ENCODE measurements around the gene SMIM36. TPM values are rescaled to one million over a fixed set of nuclear protein-coding genes. Genes with fewer than 3 reads are reported as not detected.

The SMIM36 gene
- total and polyA plus RNA-seq, 2 of the 8 experiments (the other 6 are each of a cell fraction or from before 2014, with no cell fraction given), result not detected

GRCh38 chr17:55478971-55479370 is 32.3 kb downstream of the SMIM36 start:
- Histone ChIP-seq H2BK5ac (ENCODE audit: low read depth, low read length) (no peak overlapping the region), H2BK120ac (replicated peaks; ENCODE audit: low read depth, low read length) (no peak overlapping the region), H3K79me1 (ENCODE audit: low read depth, low read length) (no peaks in the 10 kb centered on the region), H4K91ac (replicated peaks; ENCODE audit: insufficient read length, low read length) (no peak overlapping the region), H4K5ac (ENCODE audit: insufficient read length, low read depth, low read length) (no peak overlapping the region), H3K23ac (ENCODE audit: insufficient read length) (no peak overlapping the region), H3K9me3 (ENCODE audit: insufficient read depth in 2 of 2, low read depth in 1 of 2, low read length in 1 of 2) (no peaks in the 10 kb centered on the region; a peak in 1 of 4 replicates), H3K36me3 (ENCODE audit: control insufficient read depth in 2 of 4, insufficient read depth in 4 of 4, low read length in 3 of 4) (no peaks in the 10 kb centered on the region), H3K4ac (replicated peaks; ENCODE audit: insufficient read length, low read depth, low read length) (no peak overlapping the region), H3K27me3 (replicated peaks in 1 of 4; ENCODE audit: control insufficient read depth in 3 of 4, extremely low read depth in 1 of 4, insufficient read depth in 3 of 4, low read length in 3 of 4) (no peaks in the 10 kb centered on the region), H2AFZ (ENCODE audit: low read length) (0 out of 2 replicates have a peak overlapping the region, but pooled peaks have one; percentile 8), H3K9ac (replicated peaks in 1 of 4; ENCODE audit: extremely low read depth in 1 of 4, low read depth in 3 of 4, low read length in 3 of 4) (no peak overlapping the region), H2BK15ac (ENCODE audit: low read length) (no peak overlapping the region), H3K4me3 (ENCODE audit: extremely low read depth in 1 of 4, insufficient read depth in 2 of 4, low read depth in 3 of 4, low read length in 4 of 4) (no peak overlapping the region), H3K4me1 (replicated peaks in 1 of 4; ENCODE audit: control insufficient read depth in 3 of 4, insufficient read depth in 4 of 4, low read length in 3 of 4) (peaks cover 0 to 2% (median 0%) of the 10 kb centered on the region in 4 experiments; a peak in 1 of 7 replicates), H3K23me2 (ENCODE audit: low read depth, low read length) (no peaks in the 10 kb centered on the region), H2BK12ac (ENCODE audit: low read depth, low read length) (no peak overlapping the region), H3K27ac (ENCODE audit: low read depth, low read length) (no peak overlapping the region), H3K56ac (replicated peaks; ENCODE audit: insufficient read length, low read depth, low read length) (no peak overlapping the region), H3K79me2 (ENCODE audit: control insufficient read depth in 1 of 2, insufficient read depth in 2 of 2, low read length in 2 of 2) (no peaks in the 10 kb centered on the region), H4K8ac (ENCODE audit: extremely low read depth, insufficient read depth, low read length) (no peak overlapping the region), H3K18ac (ENCODE audit: extremely low read depth, low read length) (no peak overlapping the region), H2BK20ac (ENCODE audit: low read length) (no peak overlapping the region), H4K20me1 (replicated peaks in 1 of 2; ENCODE audit: control insufficient read depth in 1 of 2, insufficient read depth in 2 of 2, low read length in 2 of 2) (no peaks in the 10 kb centered on the region), H3K14ac (ENCODE audit: insufficient read length) (no peak overlapping the region), H2AK5ac (ENCODE audit: low read depth, low read length) (no peak overlapping the region), H3K4me2 (ENCODE audit: insufficient read depth in 1 of 2, low read depth in 2 of 2, low read length in 2 of 2) (no peak overlapping the region)
- TF ChIP-seq FOSL1 (IDR thresholded peaks at IDR 0.05; ENCODE audit: insufficient read depth, low read depth, low read length) (no peak), ZNF274 (IDR thresholded peaks at IDR 0.05; ENCODE audit: borderline replicate concordance, extremely low read depth, low read length) (no peak), NRF1 (IDR thresholded peaks at IDR 0.05; ENCODE audit: low read depth, low read length) (no peak), HDAC6 (IDR thresholded peaks at IDR 0.05; ENCODE audit: low read depth, low read length) (no peak), SIX5 (IDR thresholded peaks at IDR 0.05; ENCODE audit: low read depth, low read length) (no peak), EGR1 (IDR thresholded peaks at IDR 0.05; ENCODE audit: borderline replicate concordance, low read depth, low read length) (no peak), CHD1 (IDR thresholded peaks at IDR 0.05; ENCODE audit: low read depth, low read length) (no peak)
- TF ChIP-seq, protein P1, sequence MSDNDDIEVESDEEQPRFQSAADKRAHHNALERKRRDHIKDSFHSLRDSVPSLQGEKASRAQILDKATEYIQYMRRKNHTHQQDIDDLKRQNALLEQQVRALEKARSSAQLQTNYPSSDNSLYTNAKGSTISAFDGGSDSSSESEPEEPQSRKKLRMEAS (IDR thresholded peaks at IDR 0.05), result no peak
- ChIA-PET CTCF (ENCODE audit: partially characterized antibody) (interaction anchor here (0.7 to 2.4 kb wide), 4 partner anchors 9 to 1303 kb away, joined by 3 to 6 read pairs (median 4); no protein-coding TSS in a partner anchor), POLR2A (ENCODE audit: partially characterized antibody) (no interaction called here)
- FAIRE-seq, result no peak
- no peak for DNase-seq (ENCODE audit: low read depth in 1 of 2, low spot score in 2 of 2)
- 86% methylated on average over 3 of the region's 3 CpGs; no CpG with 5 or more reads in 1 of the 2 experiments for WGBS, 2 experiments (ENCODE audit: extremely low coverage in 1 of 2, insufficient coverage in 1 of 2, insufficient read length in 1 of 2, insufficient replicate concordance in 2 of 2, low coverage in 1 of 2, low lambda C conversion rate in 2 of 2, missing lambda C conversion rate in 1 of 2)

All from H1 (cell line).